UCSD-AML1 (cell line): ENCODE data around the gene ZSCAN26.
A peak's percentile ranks its signal among the peaks of the same experiment; 100 is the strongest.
"Not testable (repeated sequence)": the region's sequence is repeated elsewhere in the genome, so short reads cannot be mapped to it uniquely, and the experiment has no call there.

Source experiments
- DNase-seq: peaks from one replicate; lab custom pipeline; 2025; ENCODE audit not compliant: unreplicated experiment; lab: John Stamatoyannopoulos, UW

ZSCAN26 gene

DNA sequence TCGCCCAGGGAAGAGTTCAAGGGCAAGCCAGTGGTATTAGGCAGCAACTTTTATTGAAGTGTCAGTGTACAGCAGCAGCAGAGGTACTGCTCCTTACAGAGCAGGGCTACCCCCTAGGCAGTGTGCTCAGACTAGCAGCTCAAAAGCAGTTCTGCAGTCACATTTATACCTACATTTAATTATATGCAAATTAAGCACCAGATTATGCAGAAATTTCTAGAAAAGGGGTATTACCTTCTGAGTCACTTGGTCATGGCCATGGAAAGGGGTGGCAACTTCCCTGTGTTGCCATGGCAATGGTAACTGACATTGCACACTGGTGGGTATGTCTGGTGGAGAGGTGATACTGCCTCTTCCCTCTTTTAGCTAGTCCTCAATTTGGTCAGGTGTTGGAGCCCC is 12.8 kb upstream of the ZSCAN26 start:
- DNase-seq, result no peak

DNA sequence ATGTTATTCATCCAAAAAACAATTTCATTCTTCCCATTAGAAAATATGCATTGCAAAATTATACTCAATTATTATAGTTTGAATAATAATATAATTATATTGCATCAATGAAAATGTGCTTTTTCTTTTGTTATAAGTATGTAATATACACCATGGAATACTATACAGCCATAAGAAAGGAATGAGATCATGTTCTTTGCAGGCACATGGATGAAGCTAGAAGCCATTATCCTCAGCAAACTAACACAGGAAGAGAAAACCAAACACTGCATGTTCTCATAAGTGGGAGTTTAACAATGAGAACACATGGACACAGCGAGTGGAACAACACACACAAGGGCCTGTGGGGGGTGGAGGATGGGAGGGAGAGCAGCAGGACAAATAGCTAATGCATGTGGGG is 9.9 kb upstream of the ZSCAN26 start:
- DNase-seq, result no peak

DNA sequence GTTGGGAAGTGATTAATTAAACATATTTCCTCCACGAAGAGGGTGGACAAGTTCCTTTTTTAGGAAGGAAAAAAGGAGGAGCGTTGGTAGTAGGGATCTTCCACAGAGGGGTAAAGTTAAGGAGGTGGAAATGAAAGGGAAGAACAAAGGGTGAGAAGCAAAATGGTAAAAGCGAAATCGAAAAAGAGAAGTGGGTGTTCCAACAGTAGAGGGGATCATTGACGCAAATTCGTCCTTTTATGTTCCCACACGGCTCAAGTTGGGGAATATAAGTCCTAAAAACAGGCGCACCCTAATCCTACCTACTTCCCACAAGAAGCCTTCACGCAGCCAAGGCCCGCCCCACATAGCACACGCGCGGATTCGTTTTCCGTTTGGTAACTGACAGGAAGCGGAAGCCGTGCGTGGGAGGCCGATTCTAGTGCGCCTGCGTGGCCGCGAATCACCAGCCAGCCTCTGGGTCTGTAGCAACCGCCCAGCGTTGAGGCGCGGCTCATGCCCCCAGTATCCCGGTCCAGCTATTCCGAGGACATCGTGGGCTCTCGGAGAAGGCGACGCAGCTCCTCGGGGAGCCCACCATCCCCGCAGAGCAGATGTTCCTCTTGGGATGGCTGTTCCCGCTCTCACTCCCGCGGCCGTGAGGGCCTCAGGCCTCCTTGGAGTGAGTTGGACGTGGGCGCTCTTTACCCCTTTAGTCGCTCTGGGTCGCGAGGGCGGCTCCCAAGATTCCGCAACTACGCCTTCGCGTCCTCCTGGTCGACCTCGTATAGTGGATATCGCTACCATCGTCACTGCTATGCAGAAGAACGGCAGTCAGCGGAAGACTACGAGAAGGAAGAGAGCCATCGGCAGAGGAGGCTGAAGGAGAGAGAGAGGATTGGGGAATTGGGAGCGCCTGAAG is 7.8 kb upstream of the ZSCAN26 start, which contains the start of gene NKAPL:
Gene NKAPL, plus strand, starts transcription at position 421 of the 901 bp plus-strand sequence. Its CDS starts 75 bp downstream, at position 496.
- DNase-seq, result no peak

DNA sequence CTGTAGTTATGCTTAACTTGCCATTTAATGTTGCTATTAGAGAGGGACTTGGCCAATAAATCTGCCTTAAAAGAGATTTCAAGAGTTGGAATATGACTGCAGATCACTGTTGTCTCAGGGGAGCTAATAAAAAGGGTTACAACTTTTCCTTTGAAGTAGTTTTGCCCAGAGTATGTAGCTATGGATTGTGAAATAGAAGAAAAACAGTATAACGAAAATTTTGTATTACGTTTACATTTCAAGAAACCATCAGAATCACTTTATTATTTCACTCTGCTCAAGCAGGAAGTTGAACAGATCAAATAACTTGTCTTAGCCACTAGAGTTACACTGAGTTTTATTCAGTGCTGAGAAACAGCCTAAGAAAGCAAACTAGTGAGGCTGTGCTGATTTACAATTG is 3.0 kb upstream of the ZSCAN26 start:
- no peak for DNase-seq

DNA sequence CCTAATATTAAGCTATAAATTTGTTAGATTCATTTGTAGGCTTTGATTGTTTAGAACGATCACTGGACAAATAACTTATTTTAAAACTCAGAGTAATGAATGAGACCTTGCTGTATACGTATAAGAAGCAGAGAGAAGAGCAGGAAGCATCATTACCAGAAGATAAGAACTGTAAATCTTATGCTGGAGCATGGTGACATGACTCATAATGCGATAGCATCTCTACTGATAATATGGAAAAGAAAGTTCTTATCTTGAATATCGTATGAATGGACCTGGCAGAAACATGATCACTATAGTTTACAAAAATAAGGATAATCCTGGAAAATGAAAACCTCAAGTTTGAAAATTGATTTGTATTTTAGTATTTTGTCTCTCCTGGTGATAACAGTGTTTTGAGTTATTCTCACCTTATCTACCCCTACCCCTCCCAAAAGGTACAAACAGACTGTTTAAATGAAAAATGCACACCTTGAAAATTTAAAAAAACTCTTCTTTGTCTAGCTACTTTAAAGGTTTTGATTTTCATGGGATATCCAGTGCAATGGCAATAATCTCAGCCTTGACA is 2.0 kb upstream of the ZSCAN26 start:
- no peak for DNase-seq

DNA sequence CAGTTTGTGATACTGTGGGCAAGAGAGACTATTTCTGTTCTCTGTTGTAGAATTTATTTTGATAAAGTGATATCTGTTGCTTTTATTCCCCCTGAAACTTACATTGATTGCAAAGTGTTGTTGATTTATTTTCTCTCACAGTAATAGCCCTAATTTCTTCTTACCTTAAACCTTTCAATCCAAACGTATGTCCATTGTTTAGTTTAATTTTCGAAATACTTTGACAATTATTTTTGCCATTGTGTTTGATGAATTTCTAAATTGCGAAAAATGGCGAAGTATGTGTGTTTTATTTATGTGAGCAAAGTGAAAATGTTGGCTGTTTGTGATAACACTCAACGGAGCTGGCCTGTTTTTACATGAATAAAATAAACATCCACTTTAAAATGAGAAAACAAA is 381 bp upstream of the ZSCAN26 start:
- no peak for DNase-seq

DNA sequence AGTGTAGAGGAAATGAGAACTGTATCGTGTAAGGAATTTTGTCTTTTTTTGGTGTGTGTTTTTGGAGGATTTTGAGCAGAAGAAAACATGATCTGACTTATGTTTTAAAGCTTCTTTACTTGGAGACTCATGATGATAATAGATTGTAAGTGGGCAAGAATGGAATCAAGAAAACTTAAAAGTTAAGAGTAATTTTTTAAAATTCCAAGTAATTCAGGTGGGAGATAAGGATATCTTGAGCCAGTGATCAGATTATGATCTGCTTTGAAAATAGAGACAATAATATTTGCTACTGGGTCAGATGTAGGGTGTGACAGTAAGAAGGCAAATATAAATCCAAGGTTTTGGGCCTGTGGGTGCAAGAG is 734 bp downstream of the ZSCAN26 start:
- DNase-seq, result no peak

DNA sequence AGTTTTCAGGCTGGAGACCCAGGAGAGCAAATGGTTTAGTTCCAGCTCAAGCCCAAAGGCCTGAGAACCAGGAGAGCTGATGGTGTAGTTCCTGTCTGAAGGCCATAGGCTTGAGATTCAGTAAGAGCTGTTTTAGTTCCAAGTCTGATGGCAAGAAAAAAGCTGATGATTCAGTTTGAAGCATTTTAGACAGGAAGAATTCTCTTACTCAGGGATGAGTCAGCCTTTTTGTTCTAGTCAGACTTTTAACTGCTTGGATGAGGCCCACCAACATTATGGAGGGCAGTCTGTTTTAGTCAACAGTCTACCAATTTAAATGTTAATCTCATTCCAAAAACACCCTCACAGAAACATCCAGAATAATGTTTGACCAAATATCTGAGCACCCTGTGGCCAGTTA is 2.5 kb downstream of the ZSCAN26 start:
- no peak for DNase-seq

DNA sequence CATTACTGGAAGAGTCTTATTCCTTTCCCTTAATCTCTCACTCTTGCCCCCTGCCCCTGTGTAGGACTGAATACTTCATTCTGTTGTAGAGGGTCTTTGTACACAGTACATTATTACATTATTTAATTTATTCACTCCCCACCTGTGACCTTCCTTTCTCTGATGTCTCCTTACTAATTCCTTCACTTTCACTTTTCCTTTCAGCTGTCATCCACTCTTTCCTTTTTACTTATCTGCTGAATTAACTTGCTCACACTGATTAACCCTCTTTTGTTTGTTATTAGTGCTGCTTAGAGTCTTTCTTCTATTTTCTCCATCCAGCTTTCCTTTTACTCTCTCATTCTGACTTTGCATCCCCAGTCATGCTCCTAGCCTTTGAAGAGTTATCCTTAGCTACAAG is 7.9 kb downstream of the ZSCAN26 start:
- no peak for DNase-seq

DNA sequence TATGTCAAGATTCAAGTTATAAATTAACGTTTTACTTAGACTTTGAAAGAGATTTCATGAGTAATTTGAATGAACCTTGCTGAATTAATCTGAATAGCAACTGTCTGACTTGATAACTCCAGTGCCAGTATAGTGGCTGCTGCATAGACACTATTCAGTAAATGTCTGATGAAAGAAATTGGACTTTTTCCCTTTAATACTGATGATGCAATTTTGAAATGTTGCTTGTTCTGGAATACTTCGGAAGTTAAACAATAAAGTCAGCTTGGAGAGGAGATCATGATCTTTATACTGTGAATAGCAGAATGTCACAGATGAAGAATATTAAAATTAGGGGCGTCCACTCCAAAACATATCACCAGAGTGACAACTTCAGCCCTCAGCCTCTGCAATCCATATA is 10.8 kb downstream of the ZSCAN26 start:
- DNase-seq, result no peak

DNA sequence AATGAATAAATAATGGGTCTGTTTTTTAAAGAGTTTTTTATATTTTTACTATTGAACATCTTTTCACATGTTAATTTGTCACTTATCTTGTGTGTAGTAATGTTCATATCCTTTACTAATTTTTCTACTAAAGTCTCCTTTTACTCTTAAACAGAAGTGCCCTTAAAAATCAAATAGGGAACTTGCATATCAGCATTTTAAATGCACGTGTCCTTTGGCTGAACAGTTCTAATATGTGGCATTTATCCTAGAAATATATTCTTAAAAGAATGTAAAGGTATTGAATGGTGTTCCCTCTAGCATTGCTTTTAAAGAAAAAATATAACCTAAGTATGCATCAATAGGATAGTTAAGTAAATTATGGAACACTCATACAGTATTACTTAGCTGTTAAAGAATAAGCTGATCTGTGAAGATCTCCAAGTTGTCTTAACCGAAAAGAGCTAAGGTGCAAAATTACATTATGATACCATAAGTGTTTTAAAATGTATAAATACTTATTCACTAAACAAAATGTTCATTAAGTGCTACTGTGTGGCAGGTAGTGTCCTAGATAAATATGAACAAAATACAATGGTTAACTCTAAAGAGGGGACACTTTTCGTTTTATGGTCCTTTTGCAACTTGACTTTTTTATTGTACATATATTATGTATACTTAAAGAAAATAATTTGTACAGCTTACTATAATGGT is 13.8 kb downstream of the ZSCAN26 start:
- DNase-seq, result no peak

DNA sequence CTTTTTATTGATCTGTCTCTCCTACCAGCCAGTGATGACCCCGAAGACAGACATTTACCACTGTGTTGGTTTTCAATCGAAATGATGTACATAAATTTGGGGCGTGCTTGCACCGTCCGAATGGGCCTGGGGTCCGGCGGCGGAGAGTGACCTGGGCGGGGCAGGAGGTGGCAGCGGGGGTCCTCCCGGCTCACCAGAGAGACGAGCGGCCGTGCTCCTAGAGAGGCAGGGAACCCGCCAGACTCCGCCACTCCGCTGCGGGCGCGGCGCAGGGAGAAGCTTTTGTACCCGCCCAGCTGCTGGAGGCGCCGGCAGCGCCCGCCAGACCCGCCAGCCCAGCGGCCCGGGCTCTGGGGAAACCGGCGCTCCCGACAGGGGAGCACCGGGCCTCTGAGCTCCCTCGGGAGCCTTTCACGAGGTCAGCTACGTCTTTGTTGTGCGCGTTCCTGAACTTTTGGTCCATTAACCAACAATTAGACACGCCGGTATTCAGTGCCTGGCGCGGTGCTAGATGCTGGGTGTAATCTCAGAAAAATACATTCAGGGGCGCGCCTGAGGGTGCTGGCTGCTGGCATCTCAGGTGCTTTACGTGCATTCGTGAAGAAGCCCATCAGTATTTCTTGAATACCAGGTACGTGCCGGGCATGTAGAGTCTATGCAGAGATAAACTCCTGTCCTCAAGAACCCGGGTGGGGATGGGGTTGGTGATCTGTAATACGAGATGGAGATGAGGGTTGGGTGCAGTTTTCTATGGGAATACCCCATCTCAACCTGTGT is 14.5 kb downstream of the ZSCAN26 start, which contains the start of gene PGBD1:
Gene PGBD1, plus strand, starts transcription at position 285 of the 777 bp plus-strand sequence. CDS start 2,242 bp downstream, outside the sequence.
- DNase-seq, result peak; percentile 77

DNA sequence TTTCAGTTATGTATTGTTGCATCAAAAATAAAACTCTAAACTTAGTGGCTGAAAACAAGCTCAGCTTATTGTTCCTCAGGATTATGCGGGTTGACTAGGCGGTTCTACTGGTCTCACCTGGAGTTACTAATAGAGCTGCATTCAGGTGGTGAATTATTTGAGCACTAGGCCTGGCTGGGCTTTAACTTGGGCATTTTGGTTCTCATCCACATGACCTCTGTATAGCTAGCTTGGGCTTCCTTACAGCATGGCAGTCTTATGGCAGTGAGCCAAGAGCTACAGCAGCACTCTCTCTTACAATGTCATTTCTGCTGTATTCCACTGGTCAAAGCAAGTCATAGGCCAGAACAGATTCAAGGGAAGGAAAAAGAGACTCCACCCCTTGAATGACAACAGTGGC is 16.0 kb downstream of the ZSCAN26 start:
- no peak for DNase-seq

DNA sequence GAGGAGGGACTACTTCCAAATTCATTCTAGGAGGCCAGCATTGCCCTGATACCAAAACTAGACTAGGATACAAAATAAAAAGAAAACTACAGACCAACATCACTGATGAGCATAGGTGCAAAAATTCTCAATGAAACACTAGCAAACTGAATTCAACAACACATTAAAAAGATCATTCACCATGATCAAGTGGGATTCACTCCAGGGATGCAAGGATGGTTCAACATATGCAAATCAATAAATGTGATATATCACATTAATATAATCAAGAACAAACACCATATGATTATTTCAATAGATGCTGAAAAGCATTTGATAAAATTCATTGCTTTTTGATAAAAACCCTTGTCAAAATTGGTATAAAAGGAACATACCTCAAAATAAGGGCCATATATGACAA is 24.6 kb downstream of the ZSCAN26 start:
- DNase-seq, result no peak

DNA sequence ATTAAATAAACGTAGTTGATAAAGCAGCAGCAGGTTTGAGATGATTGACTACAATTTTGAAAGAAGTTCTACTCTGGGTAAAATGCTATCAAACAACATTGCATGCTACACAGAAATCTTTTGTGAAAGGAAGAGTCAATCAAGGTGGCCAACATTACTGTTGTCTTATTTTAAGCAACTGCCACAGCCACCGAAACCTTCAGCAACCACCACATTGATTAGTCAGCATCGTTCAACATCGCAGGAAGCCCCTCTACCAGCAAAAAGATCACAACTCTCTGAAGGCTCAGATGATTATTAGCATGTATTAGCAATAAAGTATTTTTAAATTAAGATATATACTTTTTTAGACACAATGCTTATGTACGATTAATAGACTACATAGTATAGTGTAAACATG is 28.4 kb downstream of the ZSCAN26 start:
- no peak for DNase-seq

DNA sequence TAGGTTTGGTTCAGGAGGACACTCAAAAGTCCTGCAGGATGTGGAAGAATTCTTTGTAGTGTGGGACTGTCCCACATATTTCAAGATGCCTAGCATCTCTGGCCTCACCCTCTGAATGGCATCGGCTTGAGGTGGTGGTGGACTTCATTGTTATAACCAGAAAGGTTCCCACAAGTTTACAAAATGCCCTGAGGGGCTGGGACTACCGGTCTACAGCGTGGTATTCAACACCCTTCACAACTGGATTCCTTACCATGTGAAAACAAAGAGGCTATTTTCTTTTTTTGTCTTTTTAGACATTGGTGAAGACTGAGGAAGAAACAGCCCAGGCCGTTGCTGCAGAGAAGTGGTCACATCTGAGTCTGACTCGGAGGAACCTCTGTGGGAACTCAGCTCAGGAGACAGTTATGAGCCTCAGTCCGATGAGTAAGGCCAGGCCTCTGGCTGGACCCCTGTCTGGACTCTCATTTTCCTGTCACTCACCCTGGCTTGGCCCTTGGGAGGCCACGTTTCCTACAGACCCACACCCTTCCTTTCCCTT is 29.6 kb downstream of the ZSCAN26 start:
- DNase-seq, result no peak

DNA sequence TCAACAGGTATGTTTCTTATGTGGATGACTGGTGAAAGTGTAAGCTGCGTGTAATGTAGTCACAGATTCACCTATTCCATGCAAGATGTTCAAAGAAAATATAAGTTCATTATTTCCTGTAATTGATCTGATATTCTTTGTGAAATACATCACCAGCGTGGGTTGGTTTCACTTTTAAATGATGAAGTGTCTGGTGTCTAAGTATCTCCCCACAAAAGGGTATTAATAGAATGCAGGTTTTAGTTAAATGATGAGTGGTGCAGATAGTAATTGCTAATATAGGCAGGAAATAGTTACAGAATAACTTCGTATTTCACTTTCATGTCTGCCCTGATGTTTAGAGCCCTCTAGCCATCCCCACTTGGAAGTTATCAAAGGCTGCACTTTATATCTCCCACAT is 36.6 kb downstream of the ZSCAN26 start:
- no peak for DNase-seq

DNA sequence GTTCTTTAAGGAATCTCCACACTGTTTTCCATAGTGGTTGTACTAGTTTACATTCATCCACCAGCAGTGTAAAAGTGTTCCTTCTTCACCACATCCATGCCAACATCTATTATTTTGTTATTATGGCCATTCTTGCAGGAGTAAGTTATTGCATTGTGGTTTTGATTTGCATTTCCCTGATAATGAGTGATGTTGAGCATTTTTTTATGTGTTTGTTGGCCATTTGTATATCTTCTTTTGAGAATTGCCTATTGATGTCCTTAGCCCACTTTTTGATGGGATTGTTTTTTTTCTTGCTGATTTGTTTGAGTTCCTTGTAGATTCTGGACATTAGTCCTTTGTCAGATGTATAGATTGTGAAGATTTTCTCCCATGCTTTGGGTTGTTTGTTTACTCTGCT is 39.4 kb downstream of the ZSCAN26 start:
- not testable (repeated sequence) for DNase-seq

DNA sequence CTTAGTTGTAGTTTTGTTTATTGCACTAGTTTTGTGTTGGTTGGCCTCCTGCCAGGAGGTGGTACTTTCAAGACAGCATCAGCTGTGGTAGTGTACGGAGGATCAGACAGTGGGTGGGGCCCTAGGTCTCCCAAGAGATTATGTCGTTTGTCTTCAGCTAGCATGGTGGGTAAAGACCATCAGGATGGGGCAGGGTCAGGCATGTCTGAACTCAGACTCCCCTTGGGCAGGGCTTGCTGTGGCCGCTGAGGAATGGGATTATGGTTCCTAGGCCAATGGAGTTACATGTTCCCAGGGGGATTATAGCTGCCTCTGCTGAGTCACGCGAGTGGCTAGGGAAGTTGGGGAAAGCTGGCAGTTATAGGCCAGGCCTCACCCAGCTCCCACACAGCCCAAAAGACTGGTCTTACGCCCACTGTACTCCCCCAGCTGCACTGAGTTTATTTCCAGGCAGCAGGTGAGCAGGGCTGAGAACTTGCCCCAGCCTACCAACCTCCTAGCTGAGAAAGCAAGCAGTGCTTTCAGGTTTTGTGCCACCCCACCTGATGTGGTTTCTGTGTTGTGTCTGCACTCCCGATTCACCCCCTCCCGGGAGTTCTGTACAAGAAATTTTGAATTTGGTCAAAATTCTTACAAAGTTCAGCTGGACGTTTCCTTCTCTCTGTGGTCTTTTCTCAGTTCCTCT is 44.3 kb downstream of the ZSCAN26 start:
- no peak for DNase-seq

DNA sequence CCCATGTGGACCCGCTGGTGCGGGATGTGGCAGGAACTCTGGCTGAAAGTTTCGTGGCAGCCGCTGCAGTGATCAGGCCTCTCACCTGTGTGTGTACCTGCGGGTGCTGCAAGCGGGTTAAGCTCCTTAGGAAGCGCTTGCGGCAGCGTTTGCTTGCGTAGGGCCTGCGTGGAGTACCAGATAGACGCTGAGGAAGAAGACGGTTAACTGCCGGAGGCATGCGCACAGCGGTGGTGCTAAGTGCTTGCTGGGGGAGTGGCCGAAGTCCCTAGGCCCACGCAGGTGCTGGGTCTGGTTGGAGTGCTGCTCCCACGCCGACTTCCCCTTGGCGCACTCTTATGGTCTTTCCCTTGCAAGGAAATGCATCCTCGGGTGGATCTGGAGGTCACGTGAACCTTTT is 46.0 kb downstream of the ZSCAN26 start:
- DNase-seq, result no peak
